Parathyroid adenoma (tissue), 2 donors: Measurements from ENCODE around the gene LRP10.
A peak's percentile ranks its signal among the peaks of the same experiment; 100 is the strongest.

Experiments
- H2AFZ ChIP-seq: fragments of 300-600 bp; sonication (generic); one replicate; pipeline ENCODE4 v1.7.0; 2017; ENCODE audit warnings: antibody characterized with exemption, mild to moderate bottlenecking
- H3K27ac ChIP-seq: fragments of 300-600 bp; sonication (generic); one replicate; pipeline ENCODE4 v1.7.0; 2017
- H3K27me3 ChIP-seq: fragments of 300-600 bp; sonication (generic); one replicate; pipeline ENCODE4 v1.7.0; 2017; ENCODE audit warnings: low read length; ENCODE audit not compliant: control insufficient read depth, insufficient read depth
- H3K36me3 ChIP-seq: fragments of 300-600 bp; sonication (generic); one replicate; pipeline ENCODE4 v1.7.0; 2017; ENCODE audit warnings: low read length; ENCODE audit not compliant: control insufficient read depth, insufficient read depth
- H3K4me1 ChIP-seq: fragments of 300-600 bp; sonication (generic); one replicate; pipeline ENCODE4 v1.7.0; 2017; ENCODE audit warnings: control low read depth
- H3K4me2 ChIP-seq: fragments of 300-600 bp; sonication (generic); one replicate; pipeline ENCODE4 v1.7.0; 2017; ENCODE audit warnings: low read length
- H3K4me3 ChIP-seq: fragments of 300-600 bp; sonication (generic); one replicate; pipeline ENCODE4 v1.7.0; 2017; ENCODE audit warnings: low read depth, low read length
- H3K79me2 ChIP-seq: fragments of 300-600 bp; sonication (generic); one replicate; pipeline ENCODE4 v1.7.0; 2017; ENCODE audit warnings: control low read depth
- H3K9ac ChIP-seq: fragments of 300-600 bp; sonication (generic); one replicate; pipeline ENCODE4 v1.7.0; 2017; ENCODE audit warnings: mild to moderate bottlenecking
- H3K9me3 ChIP-seq: fragments of 300-600 bp; sonication (generic); one replicate; pipeline ENCODE4 v1.7.0; 2017; ENCODE audit warnings: low read length; ENCODE audit not compliant: control insufficient read depth
- CTCF ChIP-seq: fragments of 300-600 bp; sonication (generic); IDR thresholded peaks from one replicate; pipeline ENCODE4 v1.7.0; 2017; ENCODE audit warnings: antibody characterized with exemption, mild to moderate bottlenecking
- donor health status: primary hyperparathyroidism.

Gene LRP10

GRCh38 chr14:22829661-22830442 lies 41.7 kb upstream of the LRP10 start, which contains the start of gene MRPL52:
MRPL52 (plus strand) TSS chr14:22829887; CDS start chr14:22829913, 26 bp downstream.
- H3K4me3 ChIP-seq: peak within 1 kb of the TSS; percentile 89
- H2AFZ ChIP-seq: peak within 1 kb of the TSS; percentile 93
- no peaks in the 10 kb centered on the region for H3K36me3 ChIP-seq
- peak within 1 kb of the TSS; percentile 44 for H3K9ac ChIP-seq
- no peak for TF ChIP-seq CTCF
- H3K27me3 ChIP-seq: no peaks in the 10 kb centered on the region
- no peaks in the 10 kb centered on the region for H3K9me3 ChIP-seq
- H3K4me1 ChIP-seq: no peaks in the 10 kb centered on the region
- peaks cover 2% of the 10 kb centered on the region for H3K79me2 ChIP-seq
- peak within 1 kb of the TSS; percentile 77 for H3K4me2 ChIP-seq
- H3K27ac ChIP-seq: peak within 1 kb of the TSS; percentile 93

GRCh38 chr14:22830443-22831010 lies 41.0 kb upstream of the LRP10 start:
- Histone ChIP-seq H3K36me3 (no peaks in the 10 kb centered on the region), H3K79me2 (peaks cover 2% of the 10 kb centered on the region), H2AFZ (peak overlapping the region; percentile 93), H3K4me2 (peak overlapping the region; percentile 77), H3K9ac (no peak overlapping the region), H3K4me1 (no peaks in the 10 kb centered on the region), H3K27ac (peak overlapping the region; percentile 93), H3K27me3 (no peaks in the 10 kb centered on the region), H3K4me3 (peak overlapping the region; percentile 89), H3K9me3 (no peaks in the 10 kb centered on the region)
- TF ChIP-seq CTCF: no peak

GRCh38 chr14:22835505-22835904 lies 36.0 kb upstream of the LRP10 start:
- Histone ChIP-seq H2AFZ (no peak overlapping the region), H3K27ac (peak overlapping the region; percentile 77), H3K4me3 (no peak overlapping the region), H3K79me2 (peaks cover 12% of the 10 kb centered on the region), H3K36me3 (no peaks in the 10 kb centered on the region), H3K9ac (no peak overlapping the region), H3K4me2 (peak overlapping the region; percentile 93), H3K9me3 (no peaks in the 10 kb centered on the region), H3K27me3 (no peaks in the 10 kb centered on the region), H3K4me1 (peaks cover 13% of the 10 kb centered on the region)
- TF ChIP-seq CTCF: no peak

GRCh38 chr14:22836301-22837113 lies 35.0 kb upstream of the LRP10 start, which contains the start of gene MMP14:
MMP14 (plus strand) TSS chr14:22836585; CDS start chr14:22836818, 233 bp downstream.
- Histone ChIP-seq H2AFZ (peak within 1 kb of the TSS; percentile 80), H3K27ac (peak within 1 kb of the TSS; percentile 77), H3K79me2 (peaks cover 15% of the 10 kb centered on the region), H3K27me3 (no peaks in the 10 kb centered on the region), H3K36me3 (no peaks in the 10 kb centered on the region), H3K4me3 (peak within 1 kb of the TSS; percentile 87), H3K9me3 (no peaks in the 10 kb centered on the region), H3K4me2 (peak within 1 kb of the TSS; percentile 93), H3K4me1 (peaks cover 13% of the 10 kb centered on the region), H3K9ac (peak within 1 kb of the TSS; percentile 93)
- TF ChIP-seq CTCF: peak; percentile 60
